HuH-7.5 (cell line): ENCODE results near the gene PAGE4.

Source experiments
- DNase-seq: peaks from one replicate; pipeline ENCODE4 v3.0.0; 2011; ENCODE audit warnings: low spot score

PAGE4 gene, protein sequence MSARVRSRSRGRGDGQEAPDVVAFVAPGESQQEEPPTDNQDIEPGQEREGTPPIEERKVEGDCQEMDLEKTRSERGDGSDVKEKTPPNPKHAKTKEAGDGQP

DNA sequence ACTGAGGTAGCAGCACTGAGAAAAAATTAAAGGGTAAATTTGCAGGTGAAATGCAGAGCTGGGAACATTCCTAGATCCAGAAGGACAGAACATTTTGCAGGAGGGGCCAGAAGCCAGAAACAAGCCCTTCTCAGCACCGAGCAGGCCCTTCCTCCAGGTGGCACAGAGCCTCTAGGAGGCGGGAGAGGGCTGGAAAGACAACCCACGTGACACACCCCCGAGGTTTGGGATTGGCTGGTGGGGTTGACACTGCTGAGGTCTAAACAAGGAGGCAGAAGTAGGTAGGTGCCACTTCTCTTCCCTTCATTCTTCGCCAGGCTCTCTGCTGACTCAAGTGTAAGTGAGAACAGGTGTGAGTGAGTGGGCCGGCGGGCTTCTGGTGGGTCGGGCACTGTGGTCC, at the start of gene PAGE4:
PAGE4 (plus strand) TSS at position 288 of the 400 bp plus-strand sequence. CDS start 1,126 bp downstream, outside the sequence.
- DNase-seq: no peak

DNA sequence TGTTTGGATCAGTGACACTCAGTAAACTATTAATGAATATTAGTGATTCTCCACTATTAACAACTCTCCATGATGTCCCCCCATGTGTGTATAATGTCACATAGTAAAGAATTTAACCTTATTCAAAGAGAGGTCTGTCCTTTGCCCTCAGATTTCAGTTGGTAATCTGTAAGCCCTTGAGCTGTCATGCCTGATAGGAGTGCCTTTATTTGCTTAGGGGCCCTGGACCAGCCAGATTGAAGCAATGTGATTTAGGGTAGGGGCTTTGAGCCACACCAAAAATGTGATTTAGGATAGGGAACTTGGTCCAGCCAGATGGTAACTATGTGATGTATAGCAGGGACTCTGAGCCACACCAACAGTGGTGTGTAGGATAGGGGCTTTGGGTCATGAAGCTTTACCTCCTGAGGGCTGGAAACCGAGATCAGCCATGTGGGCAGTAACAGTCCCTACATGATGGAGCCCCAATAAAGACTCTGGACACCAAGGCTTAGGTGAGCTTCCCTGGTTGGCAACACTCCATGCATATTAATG, 44.3 kb upstream of the PAGE4 start:
- DNase-seq: no peak

DNA sequence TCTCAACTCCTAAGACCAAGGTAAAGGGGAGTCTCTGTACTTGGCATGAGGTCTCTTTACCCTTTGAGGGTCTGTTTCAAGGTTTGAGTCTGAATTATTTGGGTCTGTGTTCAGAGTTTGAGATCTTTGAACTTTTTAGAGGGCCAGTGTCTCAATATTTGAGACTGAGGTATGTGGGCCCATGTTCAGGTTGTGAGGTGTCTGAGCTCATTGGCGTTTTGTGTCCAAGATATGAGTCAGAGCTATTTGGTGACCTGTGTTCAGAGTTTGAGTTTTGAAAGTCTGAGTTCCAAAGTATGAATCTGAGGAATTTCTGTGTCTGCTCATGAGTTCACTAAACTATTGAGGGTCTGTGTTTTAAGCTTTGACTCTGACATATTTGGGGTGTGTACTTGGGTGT, 36.7 kb upstream of the PAGE4 start:
- DNase-seq: no peak

DNA sequence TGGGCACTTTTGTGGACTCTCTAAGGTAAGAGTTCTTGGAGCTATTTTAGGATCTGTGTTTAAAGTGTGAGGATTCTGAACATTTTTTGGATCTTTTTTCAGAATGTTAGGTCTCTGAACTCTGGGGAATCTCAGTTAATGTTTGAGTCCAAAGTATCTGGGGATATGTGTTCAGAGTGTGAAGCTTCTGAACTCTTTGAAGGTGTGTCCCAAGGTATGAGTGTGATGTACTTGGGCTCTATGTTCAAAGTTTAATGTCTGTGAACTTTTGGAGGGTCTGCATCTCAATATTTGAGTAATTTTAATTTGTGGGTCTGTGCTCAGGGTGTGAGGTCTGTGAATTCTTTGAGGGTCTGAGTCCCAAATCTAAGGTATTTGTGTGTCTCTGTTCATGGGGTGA, 35.4 kb upstream of the PAGE4 start:
- no peak for DNase-seq

DNA sequence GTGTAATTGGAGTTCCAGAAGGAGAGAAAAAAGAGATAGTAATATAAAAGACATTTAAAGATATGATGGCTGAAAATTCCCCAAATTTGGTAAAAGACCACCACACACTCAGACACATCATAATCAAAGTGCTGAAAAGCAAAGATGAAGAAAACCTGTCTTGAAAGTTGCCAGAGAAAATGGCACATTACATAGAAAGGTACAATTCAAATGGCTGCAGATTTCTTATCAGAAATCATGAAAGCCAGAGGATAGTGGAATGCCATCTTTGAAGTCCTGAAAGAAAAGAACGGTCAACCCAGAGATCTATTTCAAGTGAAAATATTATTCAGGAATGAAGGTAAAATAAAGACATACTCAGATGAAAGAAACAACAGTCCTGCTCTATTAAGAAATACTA, 29.3 kb upstream of the PAGE4 start:
- no peak for DNase-seq

DNA sequence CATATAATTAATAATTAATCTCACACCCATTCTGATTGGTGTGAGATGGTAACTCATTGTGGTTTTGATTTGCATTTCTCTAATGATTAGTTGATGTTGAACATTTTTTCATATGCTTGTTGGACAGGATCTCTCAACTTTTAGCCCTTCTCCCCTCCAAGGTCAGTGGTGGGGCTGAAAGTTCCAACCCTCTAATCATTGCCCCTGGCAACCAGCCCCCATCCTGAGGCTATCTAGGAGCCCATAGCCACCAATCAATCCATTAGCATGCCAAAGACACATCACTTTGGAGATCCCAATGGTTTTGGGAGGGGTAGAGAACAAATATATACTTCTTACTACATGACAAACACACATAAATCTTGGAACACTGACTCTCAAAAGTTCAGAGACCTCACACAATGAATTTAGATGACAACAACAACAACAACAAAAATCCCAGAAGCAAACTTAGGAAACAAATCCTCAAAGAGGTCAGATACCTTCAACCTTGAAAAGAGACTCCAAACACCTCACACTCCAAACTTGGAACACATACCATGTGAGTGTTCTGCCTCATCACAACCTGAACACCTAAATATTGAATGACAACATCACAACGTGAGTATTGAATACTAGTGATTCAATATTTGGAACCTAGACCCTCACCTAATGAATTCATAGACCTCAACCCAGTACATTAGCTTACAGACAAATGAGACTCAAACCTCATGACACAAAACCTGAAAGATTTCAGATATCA, 19.0 kb upstream of the PAGE4 start:
- no peak for DNase-seq

DNA sequence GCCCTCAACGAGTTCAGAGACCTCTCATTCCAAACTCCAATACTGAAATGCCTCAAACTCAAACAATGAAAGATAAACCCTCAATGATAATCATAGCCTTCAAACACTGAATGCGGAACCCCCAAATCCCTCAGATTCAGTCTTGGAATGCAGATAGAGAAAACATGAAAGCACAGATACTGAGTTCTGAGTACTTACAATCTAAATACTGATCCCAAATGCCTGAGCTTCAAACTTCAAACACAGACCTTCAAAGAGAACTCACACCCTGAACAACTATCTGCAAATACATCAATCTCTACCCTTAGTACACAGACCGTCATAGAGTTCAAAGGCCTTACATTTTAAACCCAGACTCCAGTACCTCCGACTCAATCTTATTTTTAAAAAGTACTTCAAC, 16.9 kb upstream of the PAGE4 start:
- no peak for DNase-seq

DNA sequence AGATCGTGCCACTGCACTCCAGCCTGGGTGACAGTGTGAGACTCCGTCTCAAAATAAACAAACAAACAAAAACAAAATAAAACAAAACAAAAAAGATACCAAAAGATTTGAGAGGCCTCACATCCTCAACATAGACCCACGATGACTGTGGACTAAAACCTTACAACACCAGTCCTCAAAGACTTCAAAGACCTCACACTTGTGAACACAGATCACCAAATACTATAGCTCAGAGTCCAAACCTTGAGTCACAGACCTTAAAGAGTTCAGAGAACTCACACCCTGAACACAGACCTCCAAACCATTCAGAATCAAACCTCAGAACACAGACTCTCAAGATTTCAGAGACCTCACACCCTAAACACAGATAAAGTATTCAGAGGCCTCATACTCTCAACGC, 12.7 kb upstream of the PAGE4 start:
- no peak for DNase-seq

DNA sequence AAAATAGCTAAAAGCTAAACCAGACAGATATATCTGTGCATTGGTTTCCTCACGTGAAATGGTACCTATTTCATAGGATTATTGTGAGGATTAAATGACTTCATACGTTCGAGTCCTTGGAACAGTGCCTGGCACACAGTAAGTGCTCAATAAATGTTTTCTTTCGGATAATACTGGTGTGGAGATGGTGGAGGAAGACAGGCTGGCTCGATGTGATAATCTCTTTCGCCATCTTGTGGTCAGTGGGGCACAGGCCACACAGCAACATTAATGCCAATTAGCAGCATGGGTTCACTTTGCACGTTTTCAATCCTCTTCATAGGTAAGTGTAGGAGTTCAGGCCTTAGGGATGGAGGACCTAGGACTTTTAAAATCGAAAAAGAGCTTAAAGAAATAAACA, 9.3 kb downstream of the PAGE4 start:
- DNase-seq: no peak

DNA sequence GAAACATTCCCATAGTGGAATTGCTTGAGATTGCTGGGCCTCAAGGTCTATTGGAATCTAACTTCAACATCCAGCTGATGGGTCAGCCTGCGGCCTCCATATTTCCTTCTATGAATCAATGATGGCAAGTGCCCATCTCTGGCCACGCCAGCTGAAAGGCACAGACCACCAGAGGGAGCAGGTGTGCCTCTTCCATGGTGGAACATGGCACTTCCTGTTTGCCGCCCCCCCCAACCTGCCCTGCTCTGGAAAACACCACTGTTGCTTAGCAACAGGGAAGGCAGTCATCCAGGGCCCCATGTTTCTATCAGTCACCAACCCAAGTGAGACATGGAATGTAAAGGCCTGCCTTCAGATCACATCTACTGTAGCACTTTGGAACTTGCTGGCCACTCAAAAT, 11.6 kb downstream of the PAGE4 start:
- no peak for DNase-seq

DNA sequence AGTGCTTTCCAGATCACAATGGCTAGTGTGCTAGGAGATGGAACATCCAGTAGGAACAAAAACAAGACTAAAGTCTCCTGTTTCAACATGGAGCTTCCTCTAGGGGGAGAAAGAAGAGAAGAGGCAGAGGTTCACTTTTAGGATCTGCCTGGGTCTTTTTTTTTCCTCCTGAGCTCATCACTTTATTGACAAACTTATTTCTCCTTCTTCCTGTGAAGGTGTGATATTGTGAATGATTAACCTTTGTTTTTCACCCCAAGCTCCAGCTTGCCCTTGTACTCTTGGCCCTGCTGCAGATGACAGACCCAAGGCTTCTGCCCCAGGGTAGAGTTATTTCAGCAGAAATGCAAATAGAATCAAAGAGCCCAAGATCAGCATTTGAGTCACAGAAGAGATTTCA, 13.5 kb downstream of the PAGE4 start:
- DNase-seq: no peak

DNA sequence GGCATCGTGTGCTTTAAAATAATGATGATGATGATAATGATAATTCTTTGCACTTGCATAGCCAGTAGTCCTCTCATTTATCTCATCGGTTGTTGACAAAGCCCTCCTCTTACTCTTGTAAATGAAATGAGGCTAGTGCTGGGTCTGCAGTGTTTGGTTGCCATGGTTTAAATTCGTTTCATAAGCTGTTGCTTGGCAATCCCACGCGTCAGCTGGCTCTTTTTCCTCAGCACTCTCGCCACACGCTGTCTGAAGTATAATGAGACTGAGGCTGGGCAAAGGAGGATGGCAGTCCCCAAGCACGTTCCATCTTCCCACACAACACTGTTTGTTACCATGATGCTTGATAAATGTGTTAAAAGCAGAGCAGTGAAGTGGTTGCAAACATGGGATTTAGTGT, 15.5 kb downstream of the PAGE4 start:
- no peak for DNase-seq

DNA sequence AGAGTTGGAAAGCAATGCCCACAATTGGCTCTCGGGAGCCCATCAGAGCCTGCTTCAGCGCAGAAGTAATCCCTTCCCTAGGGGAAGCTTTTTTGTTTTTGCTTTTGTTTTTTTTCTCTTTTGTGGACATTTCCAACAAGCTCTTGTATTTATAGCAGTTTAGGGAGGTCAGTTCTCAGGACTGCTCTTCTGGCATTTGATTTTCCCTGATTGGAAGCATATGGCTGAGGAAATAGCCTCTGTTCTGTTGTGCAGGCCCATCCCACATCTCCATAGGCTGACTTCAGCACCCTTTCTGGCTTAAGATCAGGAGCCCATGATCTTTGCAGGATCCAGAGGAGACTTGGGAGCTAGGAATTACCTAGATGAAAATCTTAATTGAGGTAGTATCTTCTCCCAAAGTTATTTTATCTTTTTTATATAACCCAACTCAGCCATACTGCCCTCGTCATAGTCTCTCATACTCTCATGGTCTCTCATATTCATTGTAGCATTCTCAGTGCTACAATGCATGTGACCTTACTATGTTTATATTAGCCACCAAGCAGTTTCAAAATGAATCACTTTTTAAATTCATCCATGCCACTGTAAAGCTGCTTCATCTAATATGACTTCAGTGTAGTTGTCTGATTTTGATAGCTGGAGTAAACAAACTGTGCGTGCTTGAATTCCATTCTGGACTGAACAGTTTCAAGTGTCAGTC, 16.7 kb downstream of the PAGE4 start:
- DNase-seq: no peak

DNA sequence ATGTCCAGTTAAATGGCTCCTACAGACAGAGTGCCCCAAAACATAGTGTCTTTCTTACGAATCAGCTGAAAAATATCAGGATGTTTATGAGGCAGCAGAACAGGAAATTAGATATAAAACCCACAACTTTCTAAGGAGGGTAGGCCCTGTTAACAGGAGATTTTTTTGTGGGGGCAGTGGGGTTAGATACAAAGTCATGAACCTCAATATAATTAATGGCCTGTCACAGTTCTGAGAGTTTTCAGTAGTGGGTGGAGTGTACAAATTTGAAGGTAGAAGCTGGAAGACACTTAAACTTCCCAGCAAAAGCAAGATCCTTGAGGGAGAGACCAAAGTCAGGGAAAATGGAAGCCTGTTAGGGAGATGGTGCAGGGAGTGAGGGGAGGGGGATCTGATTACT, 17.4 kb downstream of the PAGE4 start:
- no peak for DNase-seq

DNA sequence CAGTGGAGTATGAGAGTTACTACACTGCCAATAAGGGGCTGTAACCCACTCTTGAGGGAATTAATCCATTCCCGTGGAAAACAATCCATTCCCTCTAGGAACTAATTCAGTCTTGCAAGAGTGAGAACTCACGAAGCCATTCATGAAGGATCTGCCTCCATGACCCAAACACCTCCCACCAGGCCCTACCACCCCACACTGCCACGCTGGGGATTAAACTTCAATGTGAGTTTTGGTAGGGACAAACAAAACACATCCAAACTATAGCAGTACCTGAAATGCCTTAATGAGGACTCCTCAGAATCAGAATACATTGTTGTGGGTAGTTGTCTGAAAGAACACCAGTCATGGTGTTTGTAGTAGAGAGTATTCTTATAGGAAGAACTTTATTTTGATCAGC, 19.2 kb downstream of the PAGE4 start:
- no peak for DNase-seq

DNA sequence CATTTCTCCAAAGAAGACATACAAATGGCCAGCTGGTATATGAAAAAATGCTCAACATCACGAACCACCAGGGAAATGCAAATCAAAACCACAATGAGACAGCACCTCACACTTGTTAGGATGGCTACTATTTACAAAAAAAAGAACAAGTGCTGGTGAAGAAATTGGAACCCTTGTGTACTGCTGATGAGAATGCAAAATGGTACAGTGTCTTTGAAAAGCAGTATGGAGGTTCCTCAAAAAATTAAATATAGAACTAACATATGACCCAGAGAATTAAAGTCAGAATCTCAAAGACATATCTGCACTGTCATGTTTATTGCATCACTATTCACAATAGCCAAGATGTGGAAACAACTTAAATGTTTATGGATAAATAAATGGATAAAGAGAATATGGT, 20.9 kb downstream of the PAGE4 start:
- no peak for DNase-seq

DNA sequence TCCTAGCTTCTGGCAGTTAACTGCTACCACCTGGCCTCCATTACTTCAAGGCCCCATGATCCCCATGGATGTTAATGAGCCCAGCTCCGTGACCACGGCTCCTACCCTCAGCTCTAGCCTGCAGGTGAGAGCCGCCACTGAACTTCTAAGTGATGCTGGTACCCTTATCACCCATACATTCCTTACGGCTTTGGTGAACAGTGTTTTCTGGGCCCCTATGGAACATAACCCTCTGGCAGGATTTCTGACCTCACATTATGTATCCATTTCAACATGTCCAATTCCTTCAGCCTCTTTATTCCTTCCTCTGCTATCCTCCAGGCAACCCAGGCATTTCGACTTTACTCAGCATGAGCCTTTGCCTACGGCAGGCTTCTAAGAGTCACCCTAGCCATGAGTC, 24.6 kb downstream of the PAGE4 start:
- no peak for DNase-seq

DNA sequence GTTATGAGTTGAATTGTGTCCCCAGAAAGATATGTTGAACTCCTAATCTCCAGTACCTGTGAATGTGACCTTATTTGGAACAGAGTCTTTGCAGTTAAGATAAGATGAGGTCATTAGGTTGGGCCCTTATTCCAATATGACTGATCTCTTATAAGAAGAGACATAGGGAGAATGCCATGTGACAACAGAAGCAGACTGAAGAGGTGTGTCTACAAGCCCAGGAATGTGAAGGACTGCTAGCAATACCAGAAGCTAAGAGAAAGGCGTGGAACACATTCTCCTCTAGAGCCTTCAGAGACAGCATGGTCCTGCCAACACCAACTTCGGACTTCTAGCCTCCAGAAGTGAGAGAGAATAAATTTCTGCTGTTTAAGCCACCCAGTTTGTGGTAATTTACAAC, 27.7 kb downstream of the PAGE4 start:
- no peak for DNase-seq

DNA sequence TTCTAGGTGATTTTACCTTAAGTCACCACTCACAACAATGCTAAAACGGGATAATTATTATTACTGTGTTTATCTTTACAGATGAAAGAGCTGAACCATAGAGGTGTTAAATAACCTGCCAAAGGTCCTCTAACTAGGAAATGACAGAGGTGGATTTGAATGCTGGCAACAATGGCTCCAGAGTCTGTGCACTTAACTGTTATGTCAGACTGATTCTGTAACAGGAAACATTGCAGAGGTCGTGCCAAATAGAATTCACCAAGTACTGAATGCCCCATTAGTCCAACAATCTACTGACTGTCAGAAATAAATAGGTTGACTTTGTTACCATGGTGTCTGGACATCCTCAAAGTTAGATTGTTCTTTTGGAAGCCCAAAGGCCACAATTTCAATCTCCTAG, 29.2 kb downstream of the PAGE4 start:
- no peak for DNase-seq

DNA sequence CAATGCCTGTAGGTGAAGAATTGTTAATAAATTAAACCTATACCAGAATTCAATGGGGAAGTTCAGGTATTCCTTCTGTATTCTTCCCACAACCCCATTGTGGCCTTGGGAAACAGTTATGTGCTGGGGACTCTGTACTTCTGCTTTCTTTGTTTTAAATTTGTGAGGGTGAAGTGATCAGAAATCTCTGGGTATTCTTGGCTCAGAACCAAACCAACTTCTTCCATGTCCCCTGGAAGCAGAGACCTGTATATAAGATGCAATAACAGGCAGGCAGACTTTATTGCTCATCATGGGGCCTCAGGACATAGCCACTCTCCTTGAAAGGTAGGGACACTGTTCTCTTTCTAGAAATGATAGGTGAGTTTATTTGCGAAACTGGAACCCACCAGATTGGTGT, 30.4 kb downstream of the PAGE4 start:
- DNase-seq: no peak

DNA sequence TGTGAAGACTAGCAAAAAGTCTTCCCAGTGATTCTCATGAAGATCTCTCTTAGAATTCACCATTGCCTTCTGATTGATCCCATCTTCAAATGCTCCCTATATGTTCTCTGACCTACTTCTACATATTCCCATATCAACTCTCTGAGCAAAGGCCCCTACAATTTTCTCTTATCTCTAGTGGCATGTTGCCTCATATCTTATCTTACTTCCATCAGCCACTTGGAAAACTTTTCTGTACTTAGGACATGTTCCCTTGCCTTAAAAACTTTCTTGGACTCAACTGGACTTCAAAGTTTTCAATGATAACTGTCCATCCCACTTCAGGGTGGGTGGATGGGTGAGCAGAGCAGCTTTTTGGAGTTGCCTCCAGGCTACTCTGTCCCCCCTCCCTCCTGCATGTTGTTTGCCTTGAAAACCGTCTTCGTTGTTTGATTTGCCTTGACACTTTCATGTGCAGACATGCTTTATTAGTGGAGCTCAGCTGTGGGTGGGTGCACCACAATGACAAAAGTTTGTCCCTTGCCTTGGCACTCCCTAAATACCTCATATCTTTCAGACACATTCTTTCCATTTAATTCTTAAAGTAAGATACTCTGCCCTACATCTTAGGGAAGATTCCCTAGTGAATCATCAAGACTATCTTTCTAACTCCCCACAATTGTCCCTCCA, 31.9 kb downstream of the PAGE4 start:
- DNase-seq: no peak

DNA sequence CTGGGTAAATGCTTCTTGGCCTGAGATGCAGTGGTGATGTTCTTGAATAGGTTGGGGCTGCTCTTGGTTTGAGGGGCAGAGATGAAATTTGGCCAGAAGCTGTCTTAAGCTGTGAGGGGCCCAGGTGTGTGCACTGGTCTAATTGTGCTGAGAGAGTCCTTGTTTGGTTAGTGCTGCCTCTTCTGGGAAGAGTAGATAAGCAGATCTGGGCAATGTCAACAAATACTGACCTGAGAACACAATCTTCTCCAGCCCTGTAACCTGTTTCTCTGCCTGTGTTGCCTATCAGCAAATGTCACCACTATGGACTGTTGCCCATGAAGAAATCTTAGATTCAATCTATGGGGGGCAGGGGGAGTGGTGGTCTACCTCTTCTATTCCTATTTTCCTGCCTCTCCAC, 33.0 kb downstream of the PAGE4 start:
- DNase-seq: no peak

DNA sequence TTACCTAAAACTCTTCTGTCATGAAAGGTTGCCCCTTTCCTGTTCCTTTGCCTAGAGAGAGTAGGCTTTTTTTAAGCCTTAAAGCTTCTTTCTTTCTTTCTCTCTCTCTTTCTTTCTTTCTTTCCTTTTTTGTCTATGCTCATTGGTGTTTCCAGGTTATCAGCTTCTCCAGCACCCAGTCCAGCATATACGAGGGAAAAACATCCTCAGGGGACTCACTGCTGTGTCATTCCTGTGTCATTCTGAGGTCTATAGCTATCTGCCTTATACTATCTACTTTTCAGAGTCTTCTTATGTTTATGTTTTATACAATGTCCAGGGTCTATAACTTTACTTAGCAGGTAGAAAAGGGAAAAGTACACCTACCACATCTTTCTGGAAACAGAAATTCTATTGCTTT, 39.6 kb downstream of the PAGE4 start:
- no peak for DNase-seq
